GM21528 (cell line): Measurements from ENCODE around the gene SYNGR2.

Source experiments
- ATAC-seq: cut with Tn5 transposase; IDR thresholded peaks from one replicate; pipeline ENCODE4 v1.9.1; 2021; ENCODE audit warnings: mild to moderate bottlenecking, moderate library complexity; ENCODE audit not compliant: unreplicated experiment, low FRiP score

Gene SYNGR2

DNA sequence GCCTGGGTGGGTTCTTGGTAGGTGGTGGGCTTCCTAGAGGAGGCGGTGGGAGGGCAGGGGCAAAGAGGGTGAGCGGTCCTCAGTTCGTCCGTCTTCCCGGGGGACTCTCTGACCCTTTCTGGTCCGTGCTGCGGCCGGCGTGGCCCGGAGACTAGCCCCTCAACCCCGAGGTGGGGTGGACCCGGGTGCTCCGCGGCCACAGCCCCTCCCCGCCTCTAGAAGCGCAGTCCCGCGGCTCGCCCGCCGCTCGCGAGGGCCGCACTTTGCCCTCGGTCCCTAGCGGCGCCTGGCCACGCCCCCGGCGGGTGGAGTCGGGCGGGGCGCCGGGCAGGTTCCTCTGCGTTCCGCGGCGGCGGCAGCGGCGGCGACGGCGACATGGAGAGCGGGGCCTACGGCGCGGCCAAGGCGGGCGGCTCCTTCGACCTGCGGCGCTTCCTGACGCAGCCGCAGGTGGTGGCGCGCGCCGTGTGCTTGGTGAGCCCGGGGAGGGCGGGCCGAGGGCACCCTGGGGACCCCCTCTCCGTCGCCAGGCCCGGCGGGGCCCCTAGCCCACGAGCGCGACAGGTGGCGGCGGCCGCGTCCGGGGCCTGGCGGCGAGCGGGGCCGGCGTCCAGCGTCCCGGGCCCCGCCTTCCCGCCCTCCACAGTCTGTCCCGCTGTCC, at the start of gene SYNGR2:
TSS of gene SYNGR2 (plus strand) at position 340 of the 661 bp plus-strand sequence. CDS start at position 376, 36 bp downstream.
- ATAC-seq = peak; percentile 50

DNA sequence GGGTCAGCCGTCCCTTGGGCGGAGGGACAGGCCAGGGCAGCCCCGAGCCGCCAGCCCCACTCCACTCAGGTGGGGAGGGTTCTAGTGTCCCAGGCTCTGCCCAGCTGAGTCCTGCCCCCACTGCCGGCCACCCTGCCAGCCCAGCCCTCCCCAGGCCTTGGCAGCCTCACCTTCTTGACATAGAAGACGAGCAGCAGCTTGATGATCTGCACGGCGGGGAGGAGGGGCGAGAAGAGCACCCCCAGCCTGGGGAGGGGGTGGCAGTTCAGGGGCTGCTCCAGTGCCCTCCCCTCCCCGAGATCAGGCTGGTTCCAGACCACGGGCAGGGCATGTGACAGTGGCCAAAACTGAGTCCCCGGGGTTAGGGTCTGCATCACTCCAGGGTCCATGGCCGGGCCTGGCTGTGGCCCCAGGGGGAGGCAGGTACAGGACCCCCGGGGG, 49.6 kb upstream of the SYNGR2 start:
- no peak for ATAC-seq

DNA sequence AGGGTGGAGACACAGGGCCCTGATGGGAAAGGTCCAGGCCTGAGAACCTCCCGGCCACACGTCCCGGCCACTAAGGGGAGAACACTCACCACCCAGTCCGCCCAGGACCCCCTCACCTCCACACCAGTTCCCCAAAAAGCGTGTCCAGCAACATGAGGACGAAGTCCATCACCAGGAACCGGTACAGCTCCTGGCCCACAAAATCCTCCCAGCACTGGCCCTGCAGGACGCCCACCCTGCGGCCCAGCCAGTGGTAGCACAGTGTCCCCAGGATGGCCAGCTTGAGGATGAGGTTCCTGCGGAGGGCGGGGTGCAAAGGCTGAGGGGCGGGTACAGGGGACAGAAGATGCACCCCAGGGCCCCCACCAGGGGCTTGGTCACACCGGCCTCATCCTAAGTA, 47.8 kb upstream of the SYNGR2 start:
- no peak for ATAC-seq

DNA sequence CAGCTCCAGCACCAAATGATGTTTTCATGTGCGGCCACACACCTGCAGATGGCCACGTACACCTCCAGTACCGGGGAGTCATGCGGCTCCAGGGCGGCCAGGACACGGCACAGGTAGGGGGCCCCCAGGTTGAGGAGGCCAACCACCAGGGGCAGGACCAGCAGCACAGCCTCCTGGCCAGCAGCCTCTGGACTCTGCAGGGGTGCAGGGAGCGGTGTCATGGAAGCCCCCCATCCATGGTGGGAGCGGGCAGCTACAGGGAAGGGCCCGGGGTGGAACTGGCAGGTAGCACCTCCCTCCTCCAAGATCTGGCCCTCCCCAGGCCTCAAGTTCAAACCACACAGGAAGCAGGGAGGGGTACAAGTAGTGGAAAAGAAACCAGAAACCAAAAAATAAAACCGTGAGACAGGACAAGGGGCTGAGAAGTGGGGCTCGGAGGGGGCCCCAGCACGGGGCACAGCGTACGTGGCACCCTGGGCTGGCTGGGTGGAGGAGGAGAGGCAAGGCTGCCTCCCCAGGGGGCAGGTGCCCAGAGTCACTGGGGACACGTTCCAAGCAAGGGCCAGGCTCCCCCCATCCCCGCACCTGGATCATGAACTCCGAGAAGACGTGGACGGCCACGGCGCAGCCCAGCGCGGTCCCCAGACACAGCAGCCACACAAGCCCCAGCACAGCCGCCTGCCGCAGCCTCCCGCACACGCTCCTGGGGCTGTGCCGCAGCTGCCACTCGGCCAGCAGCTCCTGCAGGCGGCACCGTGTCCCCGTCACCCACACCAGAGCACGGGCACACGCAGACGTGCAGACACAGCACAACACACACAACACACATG, 47.2 kb upstream of the SYNGR2 start:
- no peak for ATAC-seq

- ATAC-seq = no peak
Observed at GRCh38 chr17:78121801-78122215, 46.6 kb upstream of the SYNGR2 start.

DNA sequence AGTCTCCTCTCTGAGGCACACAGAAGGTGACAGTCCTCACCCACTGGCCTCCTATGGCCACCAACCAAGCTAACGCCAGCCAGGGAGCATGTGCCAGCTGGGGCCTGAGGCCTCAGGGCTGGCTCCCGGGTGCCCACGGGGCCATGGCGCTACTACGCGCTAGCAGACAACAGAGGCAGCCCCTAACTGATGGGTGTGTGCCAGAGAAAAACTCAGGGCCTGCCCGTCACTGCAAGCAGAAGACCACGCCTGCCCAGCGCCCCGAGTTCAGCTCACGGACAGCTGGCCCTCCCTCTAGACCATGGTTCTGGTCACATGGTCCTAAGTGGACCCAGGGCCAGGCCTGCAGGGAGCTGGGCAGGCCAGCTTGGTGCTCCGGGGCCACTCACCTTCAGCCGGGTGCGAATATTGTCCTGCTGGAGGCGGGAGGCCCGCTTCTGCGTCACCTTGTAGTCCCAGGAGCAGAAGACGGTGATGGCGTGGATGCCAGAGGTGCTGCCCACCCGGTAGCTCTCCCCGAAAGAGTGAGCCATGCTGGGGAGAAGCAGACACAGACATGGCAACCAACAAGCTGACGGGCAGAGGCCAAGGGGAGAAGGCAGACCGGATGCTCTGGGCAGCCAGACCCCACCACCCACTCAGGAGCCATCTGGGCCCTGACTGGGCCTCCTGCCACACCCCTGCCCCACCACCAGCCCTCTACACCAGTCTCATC, 46.0 kb upstream of the SYNGR2 start:
- ATAC-seq = no peak

- ATAC-seq = no peak
Observed at GRCh38 chr17:78122931-78123249, 45.5 kb upstream of the SYNGR2 start.

DNA sequence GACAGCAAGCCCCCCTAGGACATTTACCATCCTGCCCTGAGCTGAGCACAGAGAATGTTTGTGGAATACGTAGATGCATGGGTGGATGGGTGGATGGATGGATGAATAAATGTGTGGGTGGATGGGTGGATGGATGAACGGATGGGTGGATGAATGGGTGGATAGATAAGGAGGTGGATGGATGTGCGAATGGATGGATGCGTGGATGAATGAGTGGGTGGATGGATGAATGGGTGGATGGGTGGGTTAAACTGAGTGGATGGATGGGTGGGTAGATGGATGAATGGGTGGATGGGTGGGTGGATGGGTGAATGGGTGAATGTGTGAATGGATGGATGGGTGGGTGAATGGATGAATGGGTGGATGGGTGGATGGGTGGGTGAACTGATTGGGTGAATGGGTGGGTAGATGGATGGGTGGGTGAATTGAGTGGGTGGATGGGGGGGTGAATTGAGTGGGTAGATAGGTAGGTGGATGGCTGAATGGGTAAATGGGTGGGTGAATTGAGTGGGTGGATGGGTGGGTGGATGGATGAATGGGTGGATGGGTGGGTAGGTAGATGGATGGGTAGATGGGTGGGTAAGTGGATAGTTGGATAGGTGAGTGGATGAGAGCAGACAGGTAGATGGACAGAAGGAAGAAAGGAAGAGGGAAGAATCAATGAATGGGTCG, 45.0 kb upstream of the SYNGR2 start:
- no peak for ATAC-seq

GRCh38 chr17:78124081-78124835, 44.1 kb upstream of the SYNGR2 start:
- no peak for ATAC-seq

GRCh38 chr17:78124836-78125137, 43.6 kb upstream of the SYNGR2 start:
- ATAC-seq = no peak

GRCh38 chr17:78125138-78125913, 43.1 kb upstream of the SYNGR2 start:
- ATAC-seq = no peak

DNA sequence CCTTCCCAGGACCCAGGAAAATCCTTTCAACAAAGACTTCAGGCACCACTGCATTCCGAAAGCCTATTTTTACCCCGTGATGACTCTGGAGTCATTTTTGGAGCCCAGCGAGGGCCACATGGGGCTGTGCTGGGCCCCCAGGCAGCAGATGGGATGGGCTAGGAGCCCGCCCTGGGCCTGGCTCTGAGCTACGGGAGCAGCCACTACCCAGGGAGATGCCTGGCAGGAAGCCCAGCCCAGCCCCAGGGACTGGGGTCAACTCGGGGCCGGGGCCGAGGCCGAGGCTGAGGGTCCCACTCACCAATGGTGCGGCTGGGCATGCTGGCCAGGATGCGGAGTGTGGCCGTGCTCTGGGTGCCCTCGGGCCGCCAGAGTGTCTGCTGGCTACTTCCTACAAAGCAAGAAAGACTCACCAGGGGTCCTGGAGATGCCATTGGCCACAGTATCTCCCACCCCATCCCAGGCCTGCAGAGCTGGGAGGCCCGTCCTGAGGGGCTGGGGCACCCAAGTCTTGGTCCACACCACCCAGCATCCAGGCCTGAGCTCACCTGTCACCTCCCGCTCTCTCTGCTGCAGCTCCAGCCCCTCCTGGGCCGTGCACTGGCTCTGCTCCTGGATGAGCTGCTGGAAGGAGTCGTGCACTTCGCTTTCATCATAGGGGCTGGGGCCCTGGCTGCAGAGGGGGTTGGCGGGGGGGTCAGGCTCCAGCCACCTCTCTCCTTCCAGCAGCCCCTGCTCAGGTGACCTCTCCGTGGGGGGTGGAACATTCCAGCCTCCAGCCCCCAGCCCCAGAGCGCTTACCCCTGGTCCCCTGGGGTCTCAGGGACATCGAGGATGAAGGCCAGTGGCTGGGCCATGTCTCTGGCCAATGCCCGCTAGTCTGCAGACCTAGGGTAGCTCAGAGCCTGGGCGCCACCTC, 42.1 kb upstream of the SYNGR2 start:
- no peak for ATAC-seq

GRCh38 chr17:78126895-78127238, 41.5 kb upstream of the SYNGR2 start:
- ATAC-seq = no peak

- no peak for ATAC-seq
Observed at GRCh38 chr17:78127239-78127887, 41.0 kb upstream of the SYNGR2 start.

DNA sequence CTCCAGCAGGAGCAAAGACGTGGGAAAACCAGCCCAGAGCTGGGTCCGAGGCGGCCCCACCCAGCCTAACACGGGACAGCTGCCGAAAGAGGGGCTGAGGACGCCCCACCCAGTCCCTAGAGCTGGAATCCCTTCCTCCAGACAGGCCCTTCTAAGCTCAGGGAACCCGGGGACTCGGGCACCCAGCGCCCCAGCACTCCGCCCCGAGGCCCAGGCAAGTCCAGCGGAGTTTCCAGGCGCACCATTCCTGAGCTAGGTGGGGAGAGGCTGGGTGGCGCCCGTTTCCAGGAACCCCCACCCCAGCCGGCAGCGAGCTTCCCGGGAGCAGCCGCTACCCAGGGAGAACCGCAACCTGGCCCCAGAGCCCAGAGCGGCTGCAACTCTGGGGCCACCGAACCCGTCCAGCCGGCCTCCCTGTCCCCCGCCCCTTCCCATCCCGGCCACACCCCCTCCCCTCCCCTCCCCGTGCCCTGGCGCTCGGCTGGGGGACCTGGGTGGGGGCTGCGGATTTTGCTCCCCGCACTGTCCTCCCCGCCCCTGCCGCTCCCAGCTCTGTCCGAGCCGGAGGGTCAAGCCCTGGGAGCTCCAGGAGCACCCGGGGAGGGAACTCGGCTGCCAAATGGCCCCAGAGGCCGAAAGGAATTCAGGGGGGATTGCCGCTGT, 40.4 kb upstream of the SYNGR2 start:
- no peak for ATAC-seq

DNA sequence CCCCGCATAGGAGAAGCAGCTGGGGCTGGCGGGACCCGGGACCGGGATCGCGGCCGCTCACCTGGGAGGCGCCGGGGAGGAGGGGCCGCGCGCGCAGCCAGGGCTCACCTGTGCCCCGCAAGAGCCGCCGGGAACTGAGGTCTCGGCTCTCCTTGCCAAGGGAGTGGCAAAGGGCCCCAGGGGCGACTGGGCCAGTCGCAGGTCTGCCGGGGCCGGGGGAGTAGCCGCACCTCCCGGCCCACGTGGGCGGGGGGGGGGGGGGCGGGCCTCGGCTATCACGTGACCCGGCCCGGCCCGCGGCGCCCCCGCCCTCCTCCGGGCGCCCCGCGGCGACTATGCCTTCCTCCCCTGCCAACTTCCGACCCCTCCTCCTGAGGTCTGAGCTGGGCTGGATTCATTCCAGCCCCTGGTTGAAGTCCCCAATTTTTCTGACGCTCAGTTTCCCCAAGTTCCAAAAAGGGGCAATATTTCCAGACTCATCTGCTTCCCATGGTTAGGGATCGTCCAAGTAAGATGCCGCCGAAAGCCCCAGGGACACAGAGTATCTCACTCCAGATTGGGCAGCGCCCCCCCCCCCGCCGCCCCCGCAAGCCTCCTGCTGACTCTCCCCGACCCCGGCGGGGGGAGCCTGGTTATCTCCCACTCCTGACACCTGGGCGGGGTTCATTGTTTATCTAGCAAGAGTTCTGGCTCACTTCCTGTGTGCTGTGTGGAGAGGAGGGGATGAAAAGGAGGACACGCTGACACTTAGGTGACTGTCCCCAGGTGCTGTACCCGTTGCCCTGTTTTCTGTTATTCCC, 39.6 kb upstream of the SYNGR2 start, which contains the start of gene TMC6:
TSS of gene TMC6 (minus strand) at position 205 of the 800 bp plus-strand sequence. CDS start 1,923 bp downstream, outside the sequence.
- no peak for ATAC-seq
